Left renal pelvis (tissue), 4 donors: ENCODE measurements around the gene ILKAP. TPM values are rescaled to one million over a fixed set of nuclear protein-coding genes. Genes with fewer than 3 reads are reported as not detected.

Experiments
- DNase-seq, 4 donors: peaks; one replicate each; pipeline ENCODE4 v3.0.0-alpha.2; 2013; ENCODE audit warnings: low read depth in 4 of 4, low spot score in 3 of 4
- polyA plus RNA-seq, 4 donors: library from polyadenylated mRNA; unstranded; fragments of 120-200 nt; gene quantifications; one replicate each; pipeline ENCODE4 v1.2.1, GENCODE V29; 2013; ENCODE audit not compliant: insufficient read length in 4 of 4

The ILKAP gene
- polyA plus RNA-seq, 4 donors = 35.8 to 56.2 (median 41.1) TPM

GRCh38 chr2:238138331-238139195 is 64.9 kb downstream of the ILKAP start, which contains the start of gene KLHL30:
TSS of gene KLHL30 (plus strand) at chr2:238138668. CDS start at chr2:238140755, 2,087 bp downstream.
- no peak for DNase-seq

GRCh38 chr2:238137885-238138284 is 65.6 kb downstream of the ILKAP start:
- no peak for DNase-seq

DNA sequence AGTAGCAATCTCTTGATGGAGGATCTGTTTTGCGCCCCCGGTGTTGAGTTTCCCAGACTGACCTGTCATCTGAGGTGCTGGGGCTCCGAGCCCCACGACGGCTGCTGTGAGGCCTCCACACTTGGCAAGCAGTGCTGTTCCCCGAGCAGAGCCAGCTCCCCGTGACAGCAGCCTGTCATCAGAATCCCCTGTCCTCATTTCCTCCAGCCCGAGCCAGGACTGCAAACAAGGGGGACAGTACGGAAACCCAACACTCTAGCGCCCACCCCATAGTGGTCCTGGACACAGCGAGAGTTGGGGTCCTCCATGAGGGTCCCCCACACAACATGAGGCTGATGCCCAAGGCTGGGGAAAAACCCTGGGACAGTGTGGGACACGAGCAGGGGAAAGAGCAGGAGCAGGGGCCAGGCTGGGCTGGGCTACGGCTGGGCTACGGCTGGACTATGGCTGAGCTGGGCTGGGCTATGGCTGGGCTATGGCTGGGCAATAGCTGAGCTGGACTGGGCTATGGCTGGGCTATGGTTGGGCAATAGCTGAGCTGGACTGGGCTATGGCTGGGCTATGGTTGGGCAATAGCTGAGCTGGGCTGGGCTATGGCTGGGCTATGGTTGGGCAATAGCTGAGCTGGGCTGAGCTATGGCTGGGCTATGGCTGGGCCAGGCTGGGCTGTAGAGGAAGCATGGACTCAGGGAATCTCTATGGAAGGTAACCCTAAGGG is 66.5 kb downstream of the ILKAP start:
- no peak for DNase-seq

GRCh38 chr2:238135601-238136150 is 67.8 kb downstream of the ILKAP start:
- no peak for DNase-seq

GRCh38 chr2:238134393-238134785 is 69.1 kb downstream of the ILKAP start:
- DNase-seq = no peak

DNA sequence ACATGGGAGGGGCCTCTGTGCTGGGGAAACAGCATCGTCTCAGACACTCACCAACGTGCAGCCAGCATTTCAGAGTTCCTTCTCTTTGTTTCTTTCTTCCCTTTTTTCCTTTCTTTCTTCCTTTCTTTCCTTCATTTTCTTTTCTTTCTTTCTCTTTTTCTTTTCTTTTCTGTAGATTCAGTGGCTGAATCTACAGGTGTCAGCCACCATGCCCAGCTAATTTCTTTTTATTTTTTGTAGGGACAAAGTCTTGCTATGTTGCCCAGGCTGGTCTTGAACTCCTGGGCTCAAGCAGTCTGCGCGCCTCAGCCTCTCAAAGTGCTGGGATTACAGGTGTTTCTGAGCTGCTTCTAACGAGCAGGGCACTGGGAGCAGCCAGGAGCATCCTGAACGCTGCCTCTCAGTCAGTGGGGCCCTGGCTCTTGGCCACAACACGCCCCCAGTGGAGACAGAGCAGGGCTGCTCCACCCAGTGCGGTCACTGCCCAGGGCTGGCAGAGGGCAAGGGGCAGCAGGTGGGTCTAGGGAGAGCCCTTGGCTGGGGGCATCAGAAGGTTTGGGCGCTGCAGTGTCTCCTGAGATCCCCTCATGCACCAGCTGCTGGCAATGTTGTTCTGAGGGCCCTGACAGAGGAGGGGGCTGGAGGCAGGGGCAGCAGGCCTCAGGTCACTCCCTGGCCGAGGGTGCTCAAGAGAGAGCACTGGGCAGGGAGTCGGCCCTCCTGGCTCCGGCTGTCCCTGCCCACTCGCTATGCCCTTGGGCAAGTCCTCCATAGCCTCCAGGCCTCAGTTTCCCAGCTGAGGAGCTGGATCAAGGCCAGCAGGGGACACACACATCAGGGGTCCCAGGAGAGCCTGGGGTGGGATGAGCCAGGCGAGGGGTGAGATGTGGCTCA is 69.7 kb downstream of the ILKAP start:
- DNase-seq = no peak

DNA sequence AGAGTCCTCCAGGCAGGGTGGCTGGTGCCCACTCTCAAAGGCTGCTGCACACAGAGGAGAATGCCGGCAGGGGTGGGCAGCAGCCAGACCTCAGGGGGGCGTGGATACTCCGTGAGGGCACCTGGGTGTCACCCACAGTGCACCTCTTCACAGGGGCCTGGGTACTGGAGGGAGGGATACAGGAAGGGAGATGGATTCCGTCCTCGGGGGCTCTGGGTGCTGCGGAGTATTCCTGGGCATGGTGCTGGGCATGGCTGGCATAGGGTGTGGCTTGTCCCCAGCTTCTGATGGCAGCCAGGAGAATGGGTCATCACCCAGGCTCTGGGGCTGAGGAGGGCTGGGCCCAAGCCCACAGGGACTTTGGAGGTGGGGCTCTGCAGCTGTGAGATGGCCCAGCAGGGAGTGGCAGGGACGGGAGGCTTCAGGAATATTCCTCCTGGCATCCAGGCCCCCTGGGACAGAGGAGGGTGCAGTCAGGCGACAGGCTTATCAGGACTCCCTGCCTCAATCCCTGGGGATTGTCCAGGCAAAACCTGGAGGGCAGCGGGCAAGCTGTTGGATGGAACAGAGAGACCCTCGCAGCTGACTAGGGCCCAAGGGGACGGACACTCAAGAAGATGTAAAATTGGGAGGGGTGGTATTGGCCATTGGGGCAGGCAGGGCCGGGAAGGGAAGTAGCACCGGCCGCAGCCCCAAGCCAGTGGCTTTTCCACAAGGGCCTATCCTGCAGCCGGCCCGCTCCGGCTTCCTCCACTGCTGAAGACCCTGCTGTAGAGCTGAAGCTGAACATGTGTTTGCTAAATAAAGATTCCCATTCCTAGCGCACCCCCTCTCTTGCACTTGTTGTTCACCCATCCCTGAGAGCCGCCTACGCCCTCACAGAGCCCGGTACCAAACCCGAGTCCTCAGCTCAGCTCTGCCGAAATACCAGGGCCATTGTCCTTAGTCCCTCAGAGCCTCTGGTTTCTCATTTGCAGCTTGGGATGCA is 70.7 kb downstream of the ILKAP start:
- no peak for DNase-seq

DNA sequence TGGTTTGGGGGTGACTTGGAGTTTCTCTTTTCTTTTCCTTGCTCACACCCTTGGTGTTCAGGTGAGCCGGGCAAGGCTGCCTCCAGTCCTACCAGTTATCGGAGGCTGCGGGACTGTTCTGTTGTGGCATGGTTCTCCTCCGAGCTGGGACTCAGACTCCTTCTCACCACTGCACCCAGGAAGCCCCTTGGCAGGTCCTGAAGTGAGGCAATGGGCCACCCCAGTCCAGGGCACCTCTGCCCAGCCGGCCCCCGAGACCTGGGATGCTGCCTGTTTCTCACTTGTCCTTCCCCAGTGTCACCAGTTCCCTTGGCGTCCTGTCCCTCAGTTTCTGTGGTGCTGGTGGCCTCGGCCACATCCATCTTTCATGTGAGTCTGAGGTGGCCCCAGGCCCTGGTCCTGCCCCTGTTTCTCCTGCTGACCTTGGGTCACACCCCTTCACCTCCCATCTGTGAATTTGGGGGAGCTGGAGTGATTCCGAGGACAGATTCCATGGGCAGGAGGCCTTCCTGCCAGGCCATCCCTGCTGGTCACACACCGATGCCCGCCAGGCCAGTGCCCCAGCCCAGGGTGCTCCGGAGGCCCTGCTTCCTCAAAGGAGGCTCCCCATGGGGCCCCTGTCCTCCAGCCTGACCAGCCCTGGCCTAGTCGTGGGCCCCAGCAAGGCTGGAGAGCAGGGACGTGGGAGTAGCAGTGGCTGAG is 71.6 kb downstream of the ILKAP start:
- no peak for DNase-seq

DNA sequence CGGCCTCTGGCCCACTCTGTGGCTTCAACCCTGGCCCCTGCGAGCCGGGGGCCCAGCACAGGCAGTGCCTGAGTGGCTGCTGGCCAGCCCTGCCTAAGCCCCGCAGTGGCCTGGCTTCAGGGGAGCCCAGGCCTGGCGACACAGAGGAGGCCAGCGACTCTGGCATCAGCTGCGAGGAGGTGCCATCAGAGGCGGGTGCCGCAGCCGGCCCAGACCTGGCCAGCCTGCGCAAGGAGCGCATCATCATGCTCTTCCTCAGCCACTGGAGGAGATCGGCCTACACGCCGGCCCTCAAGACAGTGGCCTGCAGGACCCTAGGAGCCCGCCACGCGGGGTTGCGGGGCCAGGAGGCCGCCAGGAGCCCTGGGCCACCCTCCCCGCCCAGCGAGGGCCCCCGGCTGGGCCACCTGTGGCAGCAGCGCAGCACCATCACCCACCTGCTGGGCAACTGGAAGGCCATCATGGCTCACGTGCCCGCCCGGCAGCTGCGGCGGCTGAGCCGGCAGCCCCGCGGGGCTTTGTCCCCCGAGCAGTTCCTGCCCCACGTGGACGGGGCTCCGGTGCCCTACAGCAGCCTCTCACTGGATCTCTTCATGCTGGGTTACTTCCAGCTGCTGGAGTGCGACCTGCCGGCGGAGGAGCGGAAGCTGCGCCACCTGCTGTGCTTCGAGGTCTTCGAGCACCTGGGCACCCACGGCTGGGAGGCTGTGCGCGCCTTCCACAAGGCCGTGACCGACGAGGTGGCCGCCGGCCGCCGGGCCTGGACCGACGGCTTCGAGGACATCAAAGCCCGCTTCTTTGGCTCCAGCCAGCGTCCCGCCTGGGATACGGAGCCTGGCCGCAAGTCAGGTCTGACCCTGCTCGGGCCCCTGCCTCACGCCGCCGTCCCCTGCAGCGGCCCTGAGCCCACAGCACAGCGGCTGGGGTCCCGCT is 72.5 kb downstream of the ILKAP start:
- DNase-seq = no peak

GRCh38 chr2:238130111-238130695 is 73.3 kb downstream of the ILKAP start:
- DNase-seq = no peak

GRCh38 chr2:238129166-238130010 is 74.1 kb downstream of the ILKAP start:
- no peak for DNase-seq

DNA sequence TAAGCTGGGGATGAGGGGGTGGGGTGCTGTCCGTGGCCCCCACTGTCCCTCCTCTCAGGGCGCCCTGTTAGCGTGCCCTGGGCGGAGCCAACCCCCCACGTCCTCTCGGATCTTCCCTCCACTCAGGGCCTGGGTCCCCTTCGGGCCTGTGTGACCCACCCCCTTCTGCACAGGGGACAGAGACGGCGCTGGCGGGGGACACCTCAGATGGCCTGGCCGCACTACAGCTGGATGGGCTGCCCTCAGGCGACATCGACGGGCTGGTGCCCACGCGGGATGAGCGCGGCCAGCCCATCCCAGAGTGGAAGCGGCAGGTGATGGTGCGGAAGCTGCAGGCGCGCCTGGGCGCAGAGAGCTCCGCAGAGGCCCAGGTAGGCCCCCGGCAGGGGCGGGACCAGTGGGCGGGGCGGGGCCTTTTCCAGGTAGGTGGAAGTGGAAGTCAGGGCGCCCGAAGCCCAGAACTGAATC is 74.9 kb downstream of the ILKAP start:
- no peak for DNase-seq

DNA sequence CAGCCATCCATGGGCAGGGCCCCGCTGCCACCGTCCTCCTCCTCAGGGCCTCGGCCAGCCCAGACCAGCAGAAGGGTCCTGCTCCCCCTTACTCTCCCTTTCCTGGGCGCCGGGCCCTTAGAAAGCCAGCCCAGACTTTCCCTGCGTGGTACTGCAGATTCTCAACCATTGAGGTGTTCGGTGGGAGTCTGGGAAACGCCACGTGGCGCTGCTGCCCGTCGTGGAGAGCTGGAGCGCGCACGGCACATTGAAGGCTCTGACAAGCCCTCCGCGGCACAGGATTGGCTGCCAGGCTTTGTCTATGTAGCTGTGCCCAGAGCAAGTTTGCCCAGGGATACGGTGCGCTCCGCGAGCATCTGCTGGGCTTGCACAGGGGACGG is 75.4 kb downstream of the ILKAP start:
- DNase-seq = no peak

- DNase-seq = peak in 1 of 4 donors; percentile 35
These were observed 76.1 kb downstream of the ILKAP start for GRCh38 chr2:238127165-238128060.

DNA sequence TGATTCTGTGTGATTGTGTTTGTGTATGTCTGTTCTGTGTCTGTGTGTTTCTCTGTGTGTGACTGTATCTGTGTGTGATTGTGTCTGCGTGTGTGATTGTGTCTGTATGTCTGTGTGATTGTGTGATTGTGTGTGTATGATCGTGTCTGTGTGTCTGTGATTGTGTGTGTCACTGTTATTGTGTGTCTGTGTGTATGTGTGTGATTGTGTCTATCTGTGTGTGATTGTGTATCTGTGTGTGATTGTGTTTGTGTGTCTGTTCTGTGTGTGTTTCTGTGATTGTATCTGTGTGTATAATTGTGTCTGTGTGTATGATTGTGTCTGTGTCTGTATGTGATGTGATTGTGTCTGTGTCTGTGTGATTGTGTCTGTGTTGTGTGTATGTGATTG is 76.7 kb downstream of the ILKAP start:
- DNase-seq = no peak
